Neural progenitor cell (in vitro differentiated cells): Measurements from ENCODE around the gene KY.

Experiments
- EZH2 ChIP-seq: fragments of 200-600 bp; sonication (generic); IDR thresholded peaks from 2 replicates; pipeline ENCODE4 v1.6.1; 2017; ENCODE audit warnings: antibody characterized with exemption, mild to moderate bottlenecking, moderate library complexity
- EZH2phosphoT487 ChIP-seq: fragments of 200-600 bp; sonication (generic); IDR thresholded peaks from 2 replicates; pipeline ENCODE4 v1.6.1; 2017; ENCODE audit warnings: antibody characterized with exemption
- TF ChIP-seq, protein P1 (sequence below): fragments of 200-600 bp; sonication (generic); IDR thresholded peaks from 2 replicates; pipeline ENCODE4 v1.5.1; 2017; ENCODE audit warnings: antibody characterized with exemption, mild to moderate bottlenecking

DNA sequence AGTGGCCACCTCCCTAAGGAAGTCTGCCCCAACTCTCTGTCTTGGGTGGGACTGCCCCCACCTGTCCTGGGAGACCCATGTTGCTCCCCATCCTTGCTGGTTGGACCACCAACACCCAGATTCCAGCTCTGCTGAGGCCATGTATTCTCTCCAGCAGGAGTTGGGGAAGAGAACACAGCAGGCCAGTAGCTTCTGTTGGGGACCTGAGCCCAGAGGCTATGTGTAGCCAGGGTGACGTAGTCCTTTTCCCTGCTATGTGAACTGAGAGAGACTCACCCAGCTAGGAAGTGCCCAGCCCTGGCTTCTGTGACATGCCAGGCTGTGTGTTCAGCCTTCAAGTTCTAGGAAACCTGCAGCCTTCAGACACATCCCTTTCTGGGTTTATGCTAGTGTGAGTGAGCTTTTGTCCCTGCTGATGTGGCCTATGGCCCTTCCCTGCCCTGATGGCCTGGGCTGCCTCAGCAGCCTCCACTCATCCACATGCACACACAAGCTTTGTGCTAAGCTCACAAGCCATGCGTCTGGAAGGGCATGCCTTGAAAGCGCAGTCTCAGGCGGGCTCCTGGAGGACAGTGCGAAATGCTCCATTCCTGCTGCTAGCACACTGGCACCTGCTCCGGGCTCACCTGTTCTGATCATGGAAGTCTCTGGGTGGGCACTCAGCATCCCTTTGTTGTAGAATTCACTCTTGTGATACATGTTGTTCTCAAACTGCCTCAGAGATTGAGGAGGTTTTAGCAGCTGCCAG lies 42.6 kb downstream of the KY start:
- TF ChIP-seq EZH2, result no peak
- TF ChIP-seq, protein P1, sequence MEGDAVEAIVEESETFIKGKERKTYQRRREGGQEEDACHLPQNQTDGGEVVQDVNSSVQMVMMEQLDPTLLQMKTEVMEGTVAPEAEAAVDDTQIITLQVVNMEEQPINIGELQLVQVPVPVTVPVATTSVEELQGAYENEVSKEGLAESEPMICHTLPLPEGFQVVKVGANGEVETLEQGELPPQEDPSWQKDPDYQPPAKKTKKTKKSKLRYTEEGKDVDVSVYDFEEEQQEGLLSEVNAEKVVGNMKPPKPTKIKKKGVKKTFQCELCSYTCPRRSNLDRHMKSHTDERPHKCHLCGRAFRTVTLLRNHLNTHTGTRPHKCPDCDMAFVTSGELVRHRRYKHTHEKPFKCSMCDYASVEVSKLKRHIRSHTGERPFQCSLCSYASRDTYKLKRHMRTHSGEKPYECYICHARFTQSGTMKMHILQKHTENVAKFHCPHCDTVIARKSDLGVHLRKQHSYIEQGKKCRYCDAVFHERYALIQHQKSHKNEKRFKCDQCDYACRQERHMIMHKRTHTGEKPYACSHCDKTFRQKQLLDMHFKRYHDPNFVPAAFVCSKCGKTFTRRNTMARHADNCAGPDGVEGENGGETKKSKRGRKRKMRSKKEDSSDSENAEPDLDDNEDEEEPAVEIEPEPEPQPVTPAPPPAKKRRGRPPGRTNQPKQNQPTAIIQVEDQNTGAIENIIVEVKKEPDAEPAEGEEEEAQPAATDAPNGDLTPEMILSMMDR, result no peak
- TF ChIP-seq EZH2phosphoT487, result no peak
